Keratinocyte (primary cell): Measurements from ENCODE around the gene CRTC1. TPM values are rescaled to one million over a fixed set of nuclear protein-coding genes. Genes with fewer than 3 reads are reported as not detected.
"Not testable (repeated sequence)": the region's sequence is repeated elsewhere in the genome, so short reads cannot be mapped to it uniquely, and the experiment has no call there.

Source experiments
- DNase-seq: peaks from one replicate; pipeline ENCODE4 v3.0.0-alpha.2; 2011; ENCODE audit warnings: low read depth, missing footprints, low spot score
- FAIRE-seq: peaks from 2 replicates; lab custom pipeline; 2011; peaks lifted over from hg19 to GRCh38; lab: Jason Lieb, UNC
- H2AFZ ChIP-seq: 2 replicates; pipeline ENCODE4 v1.6.0; 2012; ENCODE audit warnings: low read length, control low read depth, inconsistent platforms; ENCODE audit not compliant: control insufficient read depth
- H3K27ac ChIP-seq: 2 replicates; pipeline ENCODE4 v1.5.1; 2011; ENCODE audit warnings: low read length; ENCODE audit not compliant: control insufficient read depth, insufficient read depth
- H3K27me3 ChIP-seq: 3 replicates; pipeline ENCODE4 v1.6.0; 2011; ENCODE audit warnings: low read length; ENCODE audit not compliant: control insufficient read depth, insufficient read depth; ENCODE audit errors: extremely low read depth
- H3K36me3 ChIP-seq, 2 experiments: 2 replicates in 1 of 2; 3 replicates in 1 of 2; pipeline ENCODE4 v1.5.1; 2011; ENCODE audit warnings: low read length in 2 of 2, mild to moderate bottlenecking in 1 of 2; ENCODE audit not compliant: control insufficient read depth in 2 of 2, insufficient read depth in 2 of 2; ENCODE audit errors: extremely low read depth in 1 of 2
- H3K4me1 ChIP-seq: 3 replicates; pipeline ENCODE4 v1.5.1; 2011; ENCODE audit warnings: low read length; ENCODE audit not compliant: control insufficient read depth, insufficient read depth; ENCODE audit errors: extremely low read depth
- H3K4me2 ChIP-seq: 3 replicates; pipeline ENCODE4 v1.6.0; 2011; ENCODE audit warnings: low read depth, low read length; ENCODE audit not compliant: control insufficient read depth, insufficient read depth; ENCODE audit errors: extremely low read depth
- H3K4me3 ChIP-seq, 3 experiments: fragments of 200-600 bp in 1 of 3; sonication (generic) in 1 of 3; 2 replicates in 2 of 3; 3 replicates in 1 of 3; pipeline ENCODE4 v1.5.1; 2011 to 2016; ENCODE audit warnings: low read length in 3 of 3, mild to moderate bottlenecking in 3 of 3, control low read depth in 2 of 3, inconsistent platforms in 1 of 3, low read depth in 1 of 3, mixed read lengths in 1 of 3, mixed run types in 1 of 3, moderate library complexity in 1 of 3; ENCODE audit not compliant: control insufficient read depth in 2 of 3, insufficient read depth in 2 of 3; ENCODE audit errors: extremely low read depth in 1 of 3
- H3K79me2 ChIP-seq: 2 replicates; pipeline ENCODE4 v1.6.0; 2012; ENCODE audit warnings: low read length; ENCODE audit not compliant: control insufficient read depth, insufficient read depth
- H3K9ac ChIP-seq: 3 replicates; pipeline ENCODE4 v1.6.0; 2011; ENCODE audit warnings: low read length; ENCODE audit not compliant: control insufficient read depth, insufficient read depth; ENCODE audit errors: extremely low read depth
- H3K9me1 ChIP-seq: 3 replicates; pipeline ENCODE4 v1.6.0; 2011; ENCODE audit warnings: low read length; ENCODE audit not compliant: control insufficient read depth, insufficient read depth; ENCODE audit errors: extremely low read depth
- H3K9me3 ChIP-seq: 2 replicates; pipeline ENCODE4 v1.5.1; 2012; ENCODE audit warnings: low read depth, low read length; ENCODE audit not compliant: control insufficient read depth
- H4K20me1 ChIP-seq: 3 replicates; pipeline ENCODE4 v1.6.0; 2011; ENCODE audit warnings: low read length; ENCODE audit not compliant: control insufficient read depth, insufficient read depth; ENCODE audit errors: extremely low read depth
- CTCF ChIP-seq, 3 experiments: IDR thresholded peaks in 1 of 3; conservative IDR thresholded peaks in 1 of 3; optimal IDR thresholded peaks in 1 of 3; 2 replicates in 2 of 3; 3 replicates in 1 of 3; pipeline versions ENCODE3 to v1.5.1; 2011; ENCODE audit warnings: low read length in 3 of 3, mild to moderate bottlenecking in 3 of 3, moderate library complexity in 2 of 3, control low read depth in 1 of 3, inconsistent platforms in 1 of 3; ENCODE audit not compliant: insufficient read depth in 2 of 3; ENCODE audit errors: extremely low read depth in 1 of 3
- EZH2 ChIP-seq: IDR thresholded peaks from one replicate; pipeline ENCODE4 v1.6.1; 2012; ENCODE audit warnings: inconsistent platforms, mild to moderate bottlenecking, low read length, moderate library complexity
- dilution Hi-C: fragments of 300-500 bp; cut with MboI; formaldehyde crosslinking; loops from one replicate; pipeline ENCODE4 v1.7.0; 2020; ENCODE audit warnings: low sequenced_read_pairs; ENCODE audit not compliant: extremely low pct_ligation_motif_present
- polyA plus RNA-seq, 5 experiments: library from polyadenylated mRNA; depleted of rRNA in 3 of 5; stranded (reverse) in 3 of 5; stranded (forward) in 1 of 5; unstranded in 1 of 5; fragments of >200 nt; gene quantifications; 1 replicate in 1 of 5; 2 replicates in 3 of 5; 3 replicates in 1 of 5; pipeline versions ENCODE4 v1.2.1 to v1.2.3, GENCODE V29; 2011 to 2012; ENCODE audit warnings: missing spikeins in 2 of 5, low read depth in 1 of 5, low replicate concordance in 1 of 5

The CRTC1 gene
- polyA plus RNA-seq, 1 donor (not counting 4 experiments of a cell fraction or from before 2014, with no cell fraction given): 0.54 TPM

- Histone ChIP-seq H3K27me3 (no peaks in the 10 kb centered on the region), H3K9me3 (no peaks in the 10 kb centered on the region), H3K36me3 (no peaks in the 10 kb centered on the region), H3K9me1 (no peaks in the 10 kb centered on the region), H3K4me3 (no peak overlapping the region), H3K27ac (no peak overlapping the region), H4K20me1 (no peaks in the 10 kb centered on the region), H3K4me1 (no peaks in the 10 kb centered on the region), H3K4me2 (no peak overlapping the region), H2AFZ (no peak overlapping the region), H3K79me2 (no peaks in the 10 kb centered on the region), H3K9ac (no peak overlapping the region)
- dilution Hi-C loops: no loop called here
- FAIRE-seq (no peak), DNase-seq (no peak)
- TF ChIP-seq CTCF (optimal IDR thresholded peaks at IDR 0.05 in 1 of 3, IDR thresholded peaks at IDR 0.05 in 1 of 3, conservative IDR thresholded peaks at IDR 0.05 in 1 of 3; ENCODE audit: extremely low read depth in 1 of 3, insufficient read depth in 2 of 3, low read length in 3 of 3): no peak
- no peak for TF ChIP-seq EZH2
Observed at GRCh38 chr19:18726846-18727245, 43.4 kb downstream of the CRTC1 start.

- DNase-seq, H3K36me3 ChIP-seq, H3K79me2 ChIP-seq, H3K4me2 ChIP-seq, H2AFZ ChIP-seq, H3K9ac ChIP-seq, dilution Hi-C loops, H4K20me1 ChIP-seq, H3K4me3 ChIP-seq, FAIRE-seq, H3K9me3 ChIP-seq, H3K27ac ChIP-seq, H3K27me3 ChIP-seq, H3K4me1 ChIP-seq, H3K9me1 ChIP-seq: not testable (repeated sequence)
Observed at GRCh38 chr19:18727602-18728001, 44.1 kb downstream of the CRTC1 start.

GRCh38 chr19:18729933-18730530 is 46.6 kb downstream of the CRTC1 start:
- Histone ChIP-seq H3K4me1 (no peaks in the 10 kb centered on the region), H3K27ac (no peak overlapping the region), H3K4me3 (no peak overlapping the region), H3K36me3 (no peaks in the 10 kb centered on the region), H3K79me2 (no peaks in the 10 kb centered on the region), H3K9ac (no peak overlapping the region), H3K9me3 (no peaks in the 10 kb centered on the region), H3K9me1 (no peaks in the 10 kb centered on the region), H2AFZ (no peak overlapping the region), H4K20me1 (peaks cover 3% of the 10 kb centered on the region), H3K4me2 (no peak overlapping the region), H3K27me3 (no peaks in the 10 kb centered on the region)
- dilution Hi-C loops: no loop called here
- no peak for FAIRE-seq
- no peak for DNase-seq
- TF ChIP-seq CTCF (optimal IDR thresholded peaks at IDR 0.05 in 1 of 3, IDR thresholded peaks at IDR 0.05 in 1 of 3, conservative IDR thresholded peaks at IDR 0.05 in 1 of 3; ENCODE audit: extremely low read depth in 1 of 3, insufficient read depth in 2 of 3, low read length in 3 of 3): no peak
- TF ChIP-seq EZH2: no peak
